HCT116 (cell line): ENCODE results near the gene BIRC6. TPM values are rescaled to one million over a fixed set of nuclear protein-coding genes. Genes with fewer than 3 reads are reported as not detected.

Experiments
- ATAC-seq: fragments of 200-7000 bp; cut with Tn5 transposase; 2 replicates; pipeline ENCODE4 v1.9.1; 2020; ENCODE audit warnings: mild to moderate bottlenecking, moderate library complexity
- BruUV-seq: library from RNA; stranded (reverse); fragments of 400-500 nt; replicated peaks from 2 replicates; lab custom pipeline; 2021; lab: Mats Ljungman, UMichigan
- CTCF ChIA-PET: fragments of 300-600 bp; sonication (Branson Sonifier 250); formaldehyde crosslinking; loops from one replicate; lab custom pipeline; 2021; ENCODE audit warnings: antibody characterized with exemption; lab: Charles Lee
- POLR2A ChIA-PET: fragments of 300-600, 350-600 bp; sonication (Branson Sonifier 250); formaldehyde crosslinking; loops from one replicate; lab custom pipeline; 2021; ENCODE audit warnings: antibody characterized with exemption; lab: Charles Lee
- RAD21 ChIA-PET, 2 experiments: fragments of 300-600 bp; sonication (Branson Sonifier 250); formaldehyde crosslinking; loops; one replicate each; lab custom pipeline; 2023; ENCODE audit warnings: low total read pairs in 2 of 2; ENCODE audit not compliant: uncharacterized antibody in 2 of 2, unreplicated experiment in 2 of 2, low non-redundant PET in 1 of 2; lab: Charles Lee
- DNase-seq: peaks from one replicate; pipeline ENCODE4 v3.0.0-alpha.2; 2010; ENCODE audit warnings: low read depth, low spot score
- H2AFZ ChIP-seq: fragments of 200-600 bp; shearing (Covaris generic), sonication (generic); 2 replicates; pipeline ENCODE4 v1.6.1; 2017; ENCODE audit warnings: low read depth, mixed run types, mixed read lengths, antibody characterized with exemption, low read length; ENCODE audit not compliant: poor library complexity, severe bottlenecking
- H3K27ac ChIP-seq: 2 replicates; pipeline ENCODE4 v1.5.1; 2012; ENCODE audit warnings: low read depth, low read length
- H3K27me3 ChIP-seq: fragments of 200-600 bp; sonication (generic); 2 replicates; pipeline ENCODE4 v1.6.1; 2016; ENCODE audit warnings: mixed run types, low read length, mixed read lengths; ENCODE audit not compliant: insufficient read depth
- H3K36me3 ChIP-seq, 2 experiments: fragments of 200-500 bp in 1 of 2; fragments of 200-600 bp in 1 of 2; sonication (Bioruptor generic) in 1 of 2; sonication (generic) in 1 of 2; 2 replicates each; pipeline versions ENCODE4 v1.5.1 to v1.6.1; 2014 to 2016; ENCODE audit warnings: low read length in 2 of 2, inconsistent platforms in 1 of 2, mixed read lengths in 1 of 2, mixed run types in 1 of 2; ENCODE audit not compliant: insufficient read depth in 2 of 2, control insufficient read depth in 1 of 2
- H3K4me1 ChIP-seq, 2 experiments: fragments of 200-600 bp in 1 of 2; sonication (generic) in 1 of 2; 2 replicates each; pipeline versions ENCODE4 v1.5.1 to v1.6.1; 2012 to 2017; ENCODE audit warnings: low read length in 2 of 2, inconsistent platforms in 1 of 2, mild to moderate bottlenecking in 1 of 2, mixed read lengths in 1 of 2, mixed run types in 1 of 2, moderate library complexity in 1 of 2; ENCODE audit not compliant: insufficient read depth in 2 of 2, control insufficient read depth in 1 of 2
- H3K4me2 ChIP-seq: fragments of 200-600 bp; sonication (generic); 2 replicates; pipeline ENCODE4 v1.6.1; 2017; ENCODE audit warnings: mixed run types, low read length, mixed read lengths
- H3K4me3 ChIP-seq, 2 experiments: fragments of 200-600 bp in 1 of 2; sonication (generic) in 1 of 2; replicated peaks in 1 of 2; 2 replicates each; pipeline ENCODE4 v1.5.1; 2011 to 2016; ENCODE audit warnings: low read length in 2 of 2, control low read depth in 1 of 2, low read depth in 1 of 2, mild to moderate bottlenecking in 1 of 2, mixed read lengths in 1 of 2, mixed run types in 1 of 2
- H3K79me2 ChIP-seq: fragments of 200-600 bp; sonication (generic); 2 replicates; pipeline ENCODE4 v1.6.1; 2017; ENCODE audit warnings: mild to moderate bottlenecking, mixed run types, low read length, moderate library complexity, mixed read lengths; ENCODE audit not compliant: insufficient read depth
- H3K9ac ChIP-seq: fragments of 200-600 bp; sonication (generic); 2 replicates; pipeline ENCODE4 v1.6.1; 2016; ENCODE audit warnings: low read length, mixed read lengths
- H3K9me2 ChIP-seq: fragments of 200-600 bp; sonication (generic), shearing (Covaris generic); 2 replicates; pipeline ENCODE4 v1.6.1; 2017; ENCODE audit warnings: mixed run types, mild to moderate bottlenecking, moderate library complexity; ENCODE audit not compliant: insufficient read depth
- H3K9me3 ChIP-seq, 2 experiments: fragments of 200-500 bp in 1 of 2; fragments of 200-600 bp in 1 of 2; sonication (Bioruptor generic) in 1 of 2; sonication (generic) in 1 of 2; 2 replicates each; pipeline ENCODE4 v1.6.1; 2014 to 2017; ENCODE audit warnings: low read length in 2 of 2, mixed read lengths in 2 of 2, inconsistent platforms in 1 of 2, low read depth in 1 of 2, mild to moderate bottlenecking in 1 of 2, mixed run types in 1 of 2, moderate library complexity in 1 of 2; ENCODE audit not compliant: control insufficient read depth in 1 of 2, insufficient read depth in 1 of 2
- H4K20me1 ChIP-seq: fragments of 200-600 bp; sonication (generic), shearing (Covaris generic); 2 replicates; pipeline ENCODE4 v1.6.1; 2017; ENCODE audit warnings: mixed run types, mild to moderate bottlenecking, moderate library complexity; ENCODE audit not compliant: insufficient read depth
- CEBPB ChIP-seq: IDR thresholded peaks from 2 replicates; pipeline ENCODE4 v1.6.1; 2012; ENCODE audit warnings: low read depth
- EGR1 ChIP-seq: IDR thresholded peaks from 2 replicates; pipeline ENCODE4 v1.6.1; 2012; ENCODE audit warnings: low read depth
- EZH2 ChIP-seq: fragments of 200-600 bp; sonication (generic); IDR thresholded peaks from 2 replicates; pipeline ENCODE4 v1.6.1; 2017; ENCODE audit warnings: antibody characterized with exemption, mixed run types
- EZH2phosphoT487 ChIP-seq: fragments of 200-600 bp; IDR thresholded peaks from 2 replicates; pipeline ENCODE4 v1.6.1; 2018; ENCODE audit warnings: antibody characterized with exemption, borderline replicate concordance
- FOSL1 ChIP-seq: IDR thresholded peaks from 2 replicates; pipeline ENCODE4 v1.6.1; 2012; ENCODE audit warnings: low read depth
- MAX ChIP-seq: IDR thresholded peaks from 2 replicates; pipeline ENCODE4 v1.6.1; 2012
- POLR2A ChIP-seq: IDR thresholded peaks from 2 replicates; pipeline ENCODE4 v1.7.0; 2011; ENCODE audit warnings: borderline replicate concordance; ENCODE audit not compliant: insufficient read depth, insufficient read length; ENCODE audit errors: extremely low read depth
- RAD21 ChIP-seq: IDR thresholded peaks from 2 replicates; pipeline ENCODE4 v1.6.1; 2012; ENCODE audit warnings: low read depth, mild to moderate bottlenecking
- SIN3A ChIP-seq: IDR thresholded peaks from 2 replicates; pipeline ENCODE4 v1.6.1; 2012; ENCODE audit warnings: low read depth
- SP1 ChIP-seq: IDR thresholded peaks from 2 replicates; pipeline ENCODE4 v1.6.1; 2012; ENCODE audit warnings: low read depth
- SRF ChIP-seq: IDR thresholded peaks from 2 replicates; pipeline ENCODE4 v1.6.1; 2012; ENCODE audit warnings: low read depth
- TCF7L2 ChIP-seq: IDR thresholded peaks from 2 replicates; pipeline ENCODE4 v1.7.0; 2011; ENCODE audit warnings: borderline replicate concordance, inconsistent platforms; ENCODE audit not compliant: insufficient read depth, insufficient read length; ENCODE audit errors: extremely low read depth
- YY1 ChIP-seq: IDR thresholded peaks from 2 replicates; pipeline ENCODE4 v1.6.1; 2011; ENCODE audit warnings: low read length, low read depth, moderate library complexity, mild to moderate bottlenecking; ENCODE audit not compliant: insufficient replicate concordance; ENCODE audit errors: extremely low read depth
- ZBTB33 ChIP-seq: IDR thresholded peaks from 2 replicates; pipeline ENCODE4 v1.6.1; 2011; ENCODE audit warnings: mild to moderate bottlenecking, low read length, moderate library complexity; ENCODE audit not compliant: insufficient replicate concordance; ENCODE audit errors: extremely low read depth
- intact Hi-C: fragments of 100-400 bp; cut with micrococcal nuclease; formaldehyde crosslinking; loops from 2 replicates; pipeline ENCODE4 v1.10.0; 2022
- total RNA-seq: library from RNA; stranded (reverse); gene quantifications from one replicate; pipeline ENCODE4 v1.2.1, GENCODE V29; 2021; ENCODE audit not compliant: unreplicated experiment
- TF ChIP-seq, protein P1 (sequence below), 3 experiments: fragments of 200-600 bp in 1 of 3; sonication (generic) in 1 of 3; IDR thresholded peaks in 2 of 3; conservative IDR thresholded peaks in 1 of 3; 2 replicates each; pipeline ENCODE4 v1.5.1; 2012 to 2017; ENCODE audit warnings: low read depth in 2 of 3, low read length in 2 of 3, antibody characterized with exemption in 1 of 3, borderline replicate concordance in 1 of 3, control low read depth in 1 of 3, mild to moderate bottlenecking in 1 of 3, mixed read lengths in 1 of 3, mixed run types in 1 of 3, moderate library complexity in 1 of 3; ENCODE audit not compliant: insufficient read depth in 1 of 3

The BIRC6 gene
- total RNA-seq, 1 experiment from 2014 or later: 60.7 TPM

DNA sequence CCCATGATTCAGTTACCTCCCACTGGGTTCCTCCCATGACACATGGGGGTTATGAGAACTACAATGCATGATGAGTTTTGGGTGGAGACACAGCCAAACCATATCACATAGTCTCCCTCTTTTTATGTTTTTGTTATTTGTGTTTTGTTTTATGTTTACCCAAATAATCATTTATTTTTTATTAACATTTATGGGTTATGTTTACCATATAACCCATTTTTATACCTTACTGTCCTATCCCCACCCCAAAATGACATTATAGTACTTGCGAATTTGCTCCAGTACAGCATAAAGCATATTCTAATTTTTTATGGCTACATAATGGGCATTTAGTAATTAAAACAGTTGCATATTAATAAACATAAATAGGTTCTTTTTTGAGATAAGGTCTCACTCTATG is 209.1 kb downstream of the BIRC6 start:
- peaks cover under 1% of the 10 kb centered on the region; the same call in 1 of the 2 replicates for H3K79me2 ChIP-seq
- H3K9ac ChIP-seq: no peak overlapping the region
- DNase-seq: no peak
- H4K20me1 ChIP-seq: no peaks in the 10 kb centered on the region
- ChIA-PET POLR2A (no interaction called here), CTCF (no interaction called here), RAD21 (no interaction called here)
- peaks cover 0 to 24% of the 10 kb centered on the region in 2 experiments; a peak in 1 of 4 replicates for H3K36me3 ChIP-seq
- H3K4me2 ChIP-seq: no peak overlapping the region
- H3K27me3 ChIP-seq: no peaks in the 10 kb centered on the region
- no TSS peak for BruUV-seq
- intact Hi-C loops: no loop called here
- ATAC-seq: no peak
- no peaks in the 10 kb centered on the region for H3K4me1 ChIP-seq
- TF ChIP-seq SP1: no peak
- no peak for TF ChIP-seq EZH2
- no peak for TF ChIP-seq FOSL1
- no peak for TF ChIP-seq YY1
- TF ChIP-seq TCF7L2: no peak
- TF ChIP-seq MAX: no peak
- no peak for TF ChIP-seq EGR1
- no peak for TF ChIP-seq SRF
- H3K9me2 ChIP-seq: no peaks in the 10 kb centered on the region
- H3K27ac ChIP-seq: no peak overlapping the region
- H3K9me3 ChIP-seq: peaks cover 5% of the 10 kb centered on the region in 2 experiments; a peak in 2 of 4 replicates
- H3K4me3 ChIP-seq: no peak overlapping the region
- no peak overlapping the region for H2AFZ ChIP-seq

GRCh38 chr2:32572030-32572429 is 215.2 kb downstream of the BIRC6 start:
- Histone ChIP-seq H2AFZ (no peak overlapping the region), H3K27ac (no peak overlapping the region), H3K4me1 (peaks cover 0 to 6% of the 10 kb centered on the region in 2 experiments; a peak in 1 of 4 replicates), H3K9ac (no peak overlapping the region), H3K9me2 (no peaks in the 10 kb centered on the region), H3K4me3 (no peak overlapping the region), H3K27me3 (no peaks in the 10 kb centered on the region), H3K79me2 (peaks cover 3% of the 10 kb centered on the region), H4K20me1 (no peaks in the 10 kb centered on the region), H3K36me3 (0 out of 4 replicates have a peak, but pooled peaks cover 0 to 2% of the 10 kb centered on the region in 2 experiments), H3K4me2 (no peak overlapping the region), H3K9me3 (no peaks in the 10 kb centered on the region)
- BruUV-seq: no TSS peak
- ChIA-PET CTCF (no interaction called here), RAD21 (no interaction called here), POLR2A (no interaction called here)
- TF ChIP-seq EZH2phosphoT487: no peak
- no peak for TF ChIP-seq SIN3A
- TF ChIP-seq ZBTB33: no peak
- no peak for TF ChIP-seq EZH2
- TF ChIP-seq MAX: no peak
- no peak for TF ChIP-seq POLR2A
- no peak for TF ChIP-seq EGR1
- TF ChIP-seq CEBPB: no peak
- no peak for TF ChIP-seq RAD21
- no peak for TF ChIP-seq TCF7L2
- TF ChIP-seq, protein P1, sequence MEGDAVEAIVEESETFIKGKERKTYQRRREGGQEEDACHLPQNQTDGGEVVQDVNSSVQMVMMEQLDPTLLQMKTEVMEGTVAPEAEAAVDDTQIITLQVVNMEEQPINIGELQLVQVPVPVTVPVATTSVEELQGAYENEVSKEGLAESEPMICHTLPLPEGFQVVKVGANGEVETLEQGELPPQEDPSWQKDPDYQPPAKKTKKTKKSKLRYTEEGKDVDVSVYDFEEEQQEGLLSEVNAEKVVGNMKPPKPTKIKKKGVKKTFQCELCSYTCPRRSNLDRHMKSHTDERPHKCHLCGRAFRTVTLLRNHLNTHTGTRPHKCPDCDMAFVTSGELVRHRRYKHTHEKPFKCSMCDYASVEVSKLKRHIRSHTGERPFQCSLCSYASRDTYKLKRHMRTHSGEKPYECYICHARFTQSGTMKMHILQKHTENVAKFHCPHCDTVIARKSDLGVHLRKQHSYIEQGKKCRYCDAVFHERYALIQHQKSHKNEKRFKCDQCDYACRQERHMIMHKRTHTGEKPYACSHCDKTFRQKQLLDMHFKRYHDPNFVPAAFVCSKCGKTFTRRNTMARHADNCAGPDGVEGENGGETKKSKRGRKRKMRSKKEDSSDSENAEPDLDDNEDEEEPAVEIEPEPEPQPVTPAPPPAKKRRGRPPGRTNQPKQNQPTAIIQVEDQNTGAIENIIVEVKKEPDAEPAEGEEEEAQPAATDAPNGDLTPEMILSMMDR (IDR thresholded peaks at IDR 0.05 in 2 of 3, conservative IDR thresholded peaks at IDR 0.05 in 1 of 3; ENCODE audit: borderline replicate concordance in 1 of 3, insufficient read depth in 1 of 3, low read depth in 2 of 3, low read length in 2 of 3): no peak
- DNase-seq (no peak), ATAC-seq (no peak)
- intact Hi-C loops: no loop called here
